Neural cell (in vitro differentiated cells): ENCODE measurements around the gene IGF1. TPM values are rescaled to one million over a fixed set of nuclear protein-coding genes. Genes with fewer than 3 reads are reported as not detected.

Source experiments
- H2AFZ ChIP-seq: fragments of 200-600, 300-800 bp; sonication (generic), shearing (Covaris generic); 2 replicates; pipeline ENCODE4 v1.6.0; 2014; ENCODE audit warnings: low read depth, mild to moderate bottlenecking, antibody characterized with exemption, low read length, moderate library complexity
- H3F3A ChIP-seq: fragments of 200-600 bp; shearing (Covaris generic); 2 replicates; pipeline ENCODE4 v1.6.1; 2016; ENCODE audit warnings: mild to moderate bottlenecking, moderate library complexity, mixed read lengths, antibody characterized with exemption, low read length; ENCODE audit not compliant: insufficient read depth, poor library complexity, severe bottlenecking
- H3K27ac ChIP-seq: fragments of 200-600, 300-800 bp; sonication (generic), shearing (Covaris generic); 2 replicates; pipeline ENCODE4 v1.5.1; 2014; ENCODE audit warnings: mild to moderate bottlenecking, low read length, moderate library complexity
- H3K27me3 ChIP-seq: fragments of 300-800, 200-600 bp; sonication (generic), shearing (Covaris generic); 2 replicates; pipeline ENCODE4 v1.6.0; 2014; ENCODE audit warnings: mild to moderate bottlenecking, low read depth, low read length, moderate library complexity; ENCODE audit not compliant: insufficient read depth
- H3K36me3 ChIP-seq: fragments of 300-800, 200-600 bp; sonication (generic), shearing (Covaris generic); 2 replicates; pipeline ENCODE4 v1.5.1; 2014; ENCODE audit warnings: mild to moderate bottlenecking, antibody characterized with exemption, low read length, moderate library complexity; ENCODE audit not compliant: insufficient read depth
- H3K4me2 ChIP-seq: fragments of 300-800, 200-600 bp; sonication (generic), shearing (Covaris generic); 2 replicates; pipeline ENCODE4 v1.6.0; 2014; ENCODE audit warnings: mild to moderate bottlenecking, low read length
- H3K4me3 ChIP-seq: fragments of 300-800, 200-600 bp; sonication (generic), shearing (Covaris generic); 2 replicates; pipeline ENCODE4 v1.5.1; 2014; ENCODE audit warnings: mild to moderate bottlenecking, low read length, moderate library complexity
- H3K79me2 ChIP-seq: fragments of 200-600 bp; shearing (Covaris generic); replicated peaks from 2 replicates; pipeline ENCODE4 v1.6.0; 2014; ENCODE audit warnings: mild to moderate bottlenecking, low read length, moderate library complexity; ENCODE audit not compliant: insufficient read depth
- H3K9ac ChIP-seq: fragments of 300-800, 200-600 bp; sonication (generic), shearing (Covaris generic); 2 replicates; pipeline ENCODE4 v1.6.1; 2016; ENCODE audit warnings: mild to moderate bottlenecking, low read length, mixed read lengths
- H3K9me2 ChIP-seq: fragments of 200-600 bp; shearing (Covaris generic); 2 replicates; pipeline ENCODE4 v1.6.1; 2016; ENCODE audit warnings: mild to moderate bottlenecking, low read length, mixed read lengths; ENCODE audit not compliant: insufficient read depth
- H3K9me3 ChIP-seq: fragments of 200-600, 300-800 bp; sonication (generic), shearing (Covaris generic); 2 replicates; pipeline ENCODE4 v1.6.1; 2016; ENCODE audit warnings: mild to moderate bottlenecking, mixed run types, low read length, moderate library complexity, mixed read lengths
- H4K20me1 ChIP-seq: fragments of 200-600 bp; shearing (Covaris generic); 2 replicates; pipeline ENCODE4 v1.6.1; 2016; ENCODE audit warnings: mild to moderate bottlenecking, mixed run types; ENCODE audit not compliant: insufficient read depth
- EP300 ChIP-seq: fragments of 450-650 bp; conservative IDR thresholded peaks from 2 replicates; pipeline ENCODE4 v1.6.1; 2014; ENCODE audit warnings: antibody characterized with exemption, mild to moderate bottlenecking, moderate library complexity; ENCODE audit not compliant: poor library complexity, severe bottlenecking
- EZH2 ChIP-seq: fragments of 200-600, 300-800 bp; shearing (Covaris generic), sonication (generic); IDR thresholded peaks from 2 replicates; pipeline ENCODE4 v1.6.1; 2014; ENCODE audit warnings: antibody characterized with exemption, low read length, borderline replicate concordance, mild to moderate bottlenecking; ENCODE audit not compliant: insufficient read depth, poor library complexity, severe bottlenecking
- MXI1 ChIP-seq: fragments of 450-650 bp; conservative IDR thresholded peaks from 2 replicates; pipeline ENCODE4 v1.6.1; 2014; ENCODE audit warnings: antibody characterized with exemption, mild to moderate bottlenecking; ENCODE audit not compliant: poor library complexity, severe bottlenecking
- POLR2AphosphoS5 ChIP-seq: IDR thresholded peaks from 2 replicates; pipeline ENCODE4 v1.6.1; 2012
- RAD21 ChIP-seq: fragments of 450-650 bp; conservative IDR thresholded peaks from 2 replicates; pipeline ENCODE4 v1.6.1; 2014; ENCODE audit warnings: antibody characterized with exemption, mild to moderate bottlenecking, moderate library complexity
- SMC3 ChIP-seq: fragments of 450-650 bp; conservative IDR thresholded peaks from 2 replicates; pipeline ENCODE4 v1.6.1; 2014; ENCODE audit warnings: antibody characterized with exemption, mild to moderate bottlenecking, moderate library complexity; ENCODE audit not compliant: poor library complexity
- TAF1 ChIP-seq: IDR thresholded peaks from 2 replicates; pipeline ENCODE4 v1.6.1; 2012; ENCODE audit warnings: low read depth
- polyA plus RNA-seq: library from polyadenylated mRNA; depleted of rRNA; stranded (reverse); fragments of >200 nt; gene quantifications from 2 replicates; pipeline ENCODE4 v1.2.3, GENCODE V29; 2014
- TF ChIP-seq, protein P1 (sequence below): IDR thresholded peaks from 2 replicates; pipeline ENCODE4 v1.6.1; 2012; ENCODE audit warnings: borderline replicate concordance
- TF ChIP-seq, protein P2 (sequence below): fragments of 450-650 bp; IDR thresholded peaks from 2 replicates; pipeline ENCODE4 v1.5.1; 2014; ENCODE audit warnings: antibody characterized with exemption, mild to moderate bottlenecking, moderate library complexity; ENCODE audit not compliant: poor library complexity, severe bottlenecking

Gene IGF1
- polyA plus RNA-seq, 1 donor from 2014 or later: not detected

DNA sequence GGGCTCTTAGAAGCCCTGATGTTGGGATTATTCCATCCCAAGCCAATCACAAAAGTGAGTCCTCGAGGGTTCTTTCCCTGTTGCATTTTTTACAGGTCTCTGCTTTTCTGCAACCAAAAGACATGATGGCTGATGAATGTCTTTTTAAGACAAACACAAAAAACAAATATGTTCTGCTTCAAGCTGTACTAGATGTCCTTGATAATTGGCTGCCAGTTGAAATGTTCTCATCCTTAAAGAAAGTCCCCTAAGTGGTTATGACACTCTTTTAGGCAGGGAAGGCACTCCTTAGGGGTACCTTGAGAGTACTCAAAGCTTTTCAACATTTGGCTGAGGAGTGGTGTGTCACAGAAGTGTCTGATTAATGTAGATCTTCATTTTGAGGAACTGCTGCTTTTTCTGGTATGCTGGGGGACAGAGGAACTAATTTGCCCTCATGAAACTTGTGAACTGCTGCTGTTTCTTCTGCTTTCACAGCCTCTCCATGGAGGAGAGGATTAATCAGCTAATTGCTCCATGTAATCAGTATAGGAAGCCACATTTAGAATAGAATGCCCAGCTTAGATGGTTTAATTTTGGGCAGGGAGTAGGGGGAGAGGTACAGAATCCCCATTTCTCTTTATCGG is 22.8 kb upstream of the IGF1 start:
- H2AFZ ChIP-seq: no peak overlapping the region
- H3K9me3 ChIP-seq: no peaks in the 10 kb centered on the region
- no peaks in the 10 kb centered on the region for H3K79me2 ChIP-seq
- H3K27ac ChIP-seq: no peak overlapping the region
- no peaks in the 10 kb centered on the region for H3F3A ChIP-seq
- H3K9ac ChIP-seq: no peak overlapping the region
- H4K20me1 ChIP-seq: no peaks in the 10 kb centered on the region
- no peaks in the 10 kb centered on the region for H3K27me3 ChIP-seq
- no peaks in the 10 kb centered on the region for H3K36me3 ChIP-seq
- no peak for TF ChIP-seq EZH2
- TF ChIP-seq POLR2AphosphoS5: no peak
- TF ChIP-seq, protein P1, sequence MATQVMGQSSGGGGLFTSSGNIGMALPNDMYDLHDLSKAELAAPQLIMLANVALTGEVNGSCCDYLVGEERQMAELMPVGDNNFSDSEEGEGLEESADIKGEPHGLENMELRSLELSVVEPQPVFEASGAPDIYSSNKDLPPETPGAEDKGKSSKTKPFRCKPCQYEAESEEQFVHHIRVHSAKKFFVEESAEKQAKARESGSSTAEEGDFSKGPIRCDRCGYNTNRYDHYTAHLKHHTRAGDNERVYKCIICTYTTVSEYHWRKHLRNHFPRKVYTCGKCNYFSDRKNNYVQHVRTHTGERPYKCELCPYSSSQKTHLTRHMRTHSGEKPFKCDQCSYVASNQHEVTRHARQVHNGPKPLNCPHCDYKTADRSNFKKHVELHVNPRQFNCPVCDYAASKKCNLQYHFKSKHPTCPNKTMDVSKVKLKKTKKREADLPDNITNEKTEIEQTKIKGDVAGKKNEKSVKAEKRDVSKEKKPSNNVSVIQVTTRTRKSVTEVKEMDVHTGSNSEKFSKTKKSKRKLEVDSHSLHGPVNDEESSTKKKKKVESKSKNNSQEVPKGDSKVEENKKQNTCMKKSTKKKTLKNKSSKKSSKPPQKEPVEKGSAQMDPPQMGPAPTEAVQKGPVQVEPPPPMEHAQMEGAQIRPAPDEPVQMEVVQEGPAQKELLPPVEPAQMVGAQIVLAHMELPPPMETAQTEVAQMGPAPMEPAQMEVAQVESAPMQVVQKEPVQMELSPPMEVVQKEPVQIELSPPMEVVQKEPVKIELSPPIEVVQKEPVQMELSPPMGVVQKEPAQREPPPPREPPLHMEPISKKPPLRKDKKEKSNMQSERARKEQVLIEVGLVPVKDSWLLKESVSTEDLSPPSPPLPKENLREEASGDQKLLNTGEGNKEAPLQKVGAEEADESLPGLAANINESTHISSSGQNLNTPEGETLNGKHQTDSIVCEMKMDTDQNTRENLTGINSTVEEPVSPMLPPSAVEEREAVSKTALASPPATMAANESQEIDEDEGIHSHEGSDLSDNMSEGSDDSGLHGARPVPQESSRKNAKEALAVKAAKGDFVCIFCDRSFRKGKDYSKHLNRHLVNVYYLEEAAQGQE: no peak
- no peak for TF ChIP-seq TAF1
- TF ChIP-seq, protein P2, sequence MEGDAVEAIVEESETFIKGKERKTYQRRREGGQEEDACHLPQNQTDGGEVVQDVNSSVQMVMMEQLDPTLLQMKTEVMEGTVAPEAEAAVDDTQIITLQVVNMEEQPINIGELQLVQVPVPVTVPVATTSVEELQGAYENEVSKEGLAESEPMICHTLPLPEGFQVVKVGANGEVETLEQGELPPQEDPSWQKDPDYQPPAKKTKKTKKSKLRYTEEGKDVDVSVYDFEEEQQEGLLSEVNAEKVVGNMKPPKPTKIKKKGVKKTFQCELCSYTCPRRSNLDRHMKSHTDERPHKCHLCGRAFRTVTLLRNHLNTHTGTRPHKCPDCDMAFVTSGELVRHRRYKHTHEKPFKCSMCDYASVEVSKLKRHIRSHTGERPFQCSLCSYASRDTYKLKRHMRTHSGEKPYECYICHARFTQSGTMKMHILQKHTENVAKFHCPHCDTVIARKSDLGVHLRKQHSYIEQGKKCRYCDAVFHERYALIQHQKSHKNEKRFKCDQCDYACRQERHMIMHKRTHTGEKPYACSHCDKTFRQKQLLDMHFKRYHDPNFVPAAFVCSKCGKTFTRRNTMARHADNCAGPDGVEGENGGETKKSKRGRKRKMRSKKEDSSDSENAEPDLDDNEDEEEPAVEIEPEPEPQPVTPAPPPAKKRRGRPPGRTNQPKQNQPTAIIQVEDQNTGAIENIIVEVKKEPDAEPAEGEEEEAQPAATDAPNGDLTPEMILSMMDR: no peak
- no peak for TF ChIP-seq SMC3
- TF ChIP-seq RAD21: no peak
- TF ChIP-seq EP300: no peak
- no peak for TF ChIP-seq MXI1
- no peak overlapping the region for H3K4me3 ChIP-seq
- H3K9me2 ChIP-seq: no peaks in the 10 kb centered on the region
- H3K4me2 ChIP-seq: no peak overlapping the region

- Histone ChIP-seq H3K4me3 (no peak overlapping the region), H3K9me3 (no peaks in the 10 kb centered on the region), H3F3A (no peaks in the 10 kb centered on the region), H3K79me2 (no peaks in the 10 kb centered on the region), H4K20me1 (no peaks in the 10 kb centered on the region), H3K27me3 (no peaks in the 10 kb centered on the region), H3K27ac (no peak overlapping the region), H3K9me2 (no peaks in the 10 kb centered on the region), H3K36me3 (no peaks in the 10 kb centered on the region), H2AFZ (no peak overlapping the region), H3K9ac (no peak overlapping the region), H3K4me2 (no peak overlapping the region)
- TF ChIP-seq RAD21 (no peak), POLR2AphosphoS5 (no peak), SMC3 (no peak), TAF1 (no peak), MXI1 (no peak), EP300 (no peak), EZH2 (no peak)
- TF ChIP-seq, protein P1: no peak
- TF ChIP-seq, protein P2: no peak
These were observed 21.4 kb upstream of the IGF1 start for GRCh38 chr12:102501773-102502172.
